A673 (cell line): ENCODE measurements around the gene ATXN7L2.

ENCODE experiments used
- CTCF ChIP-seq: fragments of 300-800, 200-600 bp; sonication (generic); conservative IDR thresholded peaks from 2 replicates; pipeline ENCODE4 v1.5.1; 2017; ENCODE audit warnings: low read depth, mild to moderate bottlenecking, antibody characterized with exemption, low read length, moderate library complexity, mixed read lengths
- EZH2 ChIP-seq: fragments of 200-600 bp; sonication (generic); IDR thresholded peaks from 2 replicates; pipeline ENCODE4 v1.6.1; 2017; ENCODE audit warnings: borderline replicate concordance, low read depth, mild to moderate bottlenecking, mixed read lengths, antibody characterized with exemption, low read length; ENCODE audit not compliant: poor library complexity, severe bottlenecking

GRCh38 chr1:109493805-109494539 is 10.3 kb downstream of the ATXN7L2 start, which contains the start of gene CYB561D1:
- peak; percentile 98 for TF ChIP-seq CTCF
- no peak for TF ChIP-seq EZH2
